HEK293 (cell line): ENCODE data around the gene ARHGAP42.

Source experiments
- CTCF ChIA-PET: fragments of 350-600 bp; formaldehyde crosslinking; extraction: SDS; loops from one replicate; lab custom pipeline; 2021; ENCODE audit warnings: antibody characterized with exemption; lab: Yijun Ruan, JAX
- POLR2A ChIA-PET: fragments of 300-600 bp; formaldehyde crosslinking; extraction: SDS; loops from one replicate; lab custom pipeline; 2020; ENCODE audit warnings: antibody characterized with exemption, inconsistent platforms; lab: Yijun Ruan, JAX
- H3K27ac ChIP-seq: fragments of 200-500 bp; sonication (Bioruptor generic); 2 replicates; pipeline ENCODE4 v1.5.1; 2014; ENCODE audit warnings: low read depth, low read length, control low read depth, inconsistent platforms; ENCODE audit errors: extremely low read depth
- H3K36me3 ChIP-seq, 2 experiments: fragments of 200-500 bp in 1 of 2; sonication (Bioruptor generic) in 1 of 2; 1 replicate in 1 of 2; 2 replicates in 1 of 2; pipeline ENCODE4 v1.5.1; 2014 to 2017; ENCODE audit warnings: inconsistent platforms in 2 of 2, low read length in 2 of 2; ENCODE audit not compliant: control insufficient read depth in 2 of 2, insufficient read depth in 1 of 2
- H3K4me1 ChIP-seq: fragments of 200-500 bp; sonication (Bioruptor generic); 2 replicates; pipeline ENCODE4 v1.5.1; 2014; ENCODE audit warnings: mild to moderate bottlenecking, low read length, inconsistent platforms; ENCODE audit not compliant: control insufficient read depth, insufficient read depth
- H3K4me3 ChIP-seq: 2 replicates; pipeline ENCODE4 v1.5.1; 2011; ENCODE audit warnings: low read depth, mild to moderate bottlenecking, control low read depth, low read length, moderate library complexity
- H3K9me3 ChIP-seq: fragments of 200-500 bp; sonication (Bioruptor generic); 2 replicates; pipeline ENCODE4 v1.5.1; 2014; ENCODE audit warnings: low read depth, low read length, inconsistent platforms; ENCODE audit not compliant: control insufficient read depth, insufficient read depth
- ZBTB21 ChIP-seq: fragments of 450-650 bp; formaldehyde crosslinking; IDR thresholded peaks from 2 replicates; pipeline ENCODE4 v1.5.1; 2017; ENCODE audit warnings: missing biosample characterization, missing genetic modification characterization
- ZFP37 ChIP-seq: fragments of 450-650 bp; formaldehyde crosslinking; IDR thresholded peaks from 2 replicates; pipeline ENCODE4 v1.5.1; 2016; ENCODE audit warnings: missing biosample characterization, missing genetic modification characterization
- ZNF174 ChIP-seq: fragments of 450-650 bp; formaldehyde crosslinking; IDR thresholded peaks from 2 replicates; pipeline ENCODE4 v1.5.0; 2017; ENCODE audit warnings: missing biosample characterization, mild to moderate bottlenecking, missing genetic modification characterization
- ZNF223 ChIP-seq: fragments of 450-650 bp; formaldehyde crosslinking; IDR thresholded peaks from 2 replicates; pipeline ENCODE4 v1.5.1; 2016; ENCODE audit warnings: missing biosample characterization, missing genetic modification characterization
- ZNF248 ChIP-seq: fragments of 450-650 bp; formaldehyde crosslinking; IDR thresholded peaks from 2 replicates; pipeline ENCODE4 v1.5.1; 2017; ENCODE audit warnings: missing biosample characterization, missing genetic modification characterization
- ZNF488 ChIP-seq: fragments of 450-650 bp; formaldehyde crosslinking; IDR thresholded peaks from 2 replicates; pipeline ENCODE4 v1.5.1; 2016; ENCODE audit warnings: missing biosample characterization, missing genetic modification characterization
- ZNF513 ChIP-seq: fragments of 450-650 bp; IDR thresholded peaks from 2 replicates; pipeline ENCODE4 v1.5.1; 2018; ENCODE audit warnings: missing biosample characterization, missing genetic modification characterization
- ZNF518A ChIP-seq: fragments of 450-650 bp; formaldehyde crosslinking; conservative IDR thresholded peaks from 2 replicates; pipeline ENCODE4 v1.5.1; 2016; ENCODE audit warnings: low read depth, missing biosample characterization, missing genetic modification characterization
- ZNF560 ChIP-seq: fragments of 450-650 bp; formaldehyde crosslinking; IDR thresholded peaks from 2 replicates; pipeline ENCODE4 v1.5.1; 2017; ENCODE audit warnings: missing biosample characterization, missing genetic modification characterization, borderline replicate concordance
- ZNF677 ChIP-seq: fragments of 450-650 bp; IDR thresholded peaks from 2 replicates; pipeline ENCODE4 v1.5.0; 2018; ENCODE audit warnings: missing biosample characterization, mild to moderate bottlenecking, missing genetic modification characterization, moderate library complexity
- ZNF707 ChIP-seq: fragments of 450-650 bp; formaldehyde crosslinking; IDR thresholded peaks from 2 replicates; pipeline ENCODE4 v1.5.1; 2016; ENCODE audit warnings: missing biosample characterization, missing genetic modification characterization
- ZNF777 ChIP-seq: fragments of 450-650 bp; formaldehyde crosslinking; IDR thresholded peaks from 2 replicates; pipeline ENCODE4 v1.5.1; 2017; ENCODE audit warnings: missing biosample characterization, missing genetic modification characterization, borderline replicate concordance
- ZNF792 ChIP-seq: fragments of 450-650 bp; formaldehyde crosslinking; IDR thresholded peaks from 2 replicates; pipeline ENCODE4 v1.5.1; 2016; ENCODE audit warnings: missing biosample characterization, missing genetic modification characterization
- TF ChIP-seq, protein P1 (sequence below): sonication (generic); formaldehyde crosslinking; IDR thresholded peaks from 2 replicates; pipeline ENCODE4 v1.8.1; 2022; ENCODE audit warnings: mild to moderate bottlenecking, moderate library complexity, missing genetic modification reagents
- TF ChIP-seq, protein P2 (sequence below): fragments of 450-650 bp; formaldehyde crosslinking; IDR thresholded peaks from 2 replicates; pipeline ENCODE4 v1.5.1; 2016; ENCODE audit warnings: missing biosample characterization, missing genetic modification characterization, borderline replicate concordance
- TF ChIP-seq, protein P3 (sequence below): fragments of 450-650 bp; formaldehyde crosslinking; IDR thresholded peaks from 2 replicates; pipeline ENCODE4 v1.5.1; 2016; ENCODE audit warnings: missing biosample characterization, missing genetic modification characterization
- TF ChIP-seq, protein P4 (sequence below): fragments of 450-650 bp; formaldehyde crosslinking; IDR thresholded peaks from 2 replicates; pipeline ENCODE4 v1.5.1; 2016; ENCODE audit warnings: missing biosample characterization, missing genetic modification characterization, low read depth

ARHGAP42 gene

DNA sequence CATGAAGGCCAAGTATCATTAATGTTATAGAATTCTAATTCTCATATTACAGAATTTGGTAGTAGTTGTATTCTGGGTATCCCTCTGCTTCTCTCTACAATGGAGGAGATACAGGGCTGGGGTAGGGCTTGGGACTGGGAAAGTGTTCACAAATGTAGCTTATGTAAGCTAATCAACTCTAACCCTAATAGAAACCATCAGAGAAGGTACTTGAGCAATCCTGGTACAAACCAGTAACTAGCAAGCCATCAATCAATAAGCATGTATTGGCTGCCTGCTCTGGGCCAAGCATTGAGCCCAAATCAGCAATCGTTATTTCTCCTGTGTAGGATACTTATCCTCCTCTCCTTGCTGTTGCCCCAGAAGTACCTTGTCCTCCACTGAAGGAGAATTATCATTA lies 268.2 kb downstream of the ARHGAP42 start (continued):
- no peak for TF ChIP-seq ZNF518A (tag by site-specific recombination)
- TF ChIP-seq, protein P1, sequence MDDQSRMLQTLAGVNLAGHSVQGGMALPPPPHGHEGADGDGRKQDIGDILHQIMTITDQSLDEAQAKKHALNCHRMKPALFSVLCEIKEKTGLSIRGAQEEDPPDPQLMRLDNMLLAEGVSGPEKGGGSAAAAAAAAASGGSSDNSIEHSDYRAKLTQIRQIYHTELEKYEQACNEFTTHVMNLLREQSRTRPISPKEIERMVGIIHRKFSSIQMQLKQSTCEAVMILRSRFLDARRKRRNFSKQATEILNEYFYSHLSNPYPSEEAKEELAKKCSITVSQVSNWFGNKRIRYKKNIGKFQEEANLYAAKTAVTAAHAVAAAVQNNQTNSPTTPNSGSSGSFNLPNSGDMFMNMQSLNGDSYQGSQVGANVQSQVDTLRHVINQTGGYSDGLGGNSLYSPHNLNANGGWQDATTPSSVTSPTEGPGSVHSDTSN (CRISPR knock-in tag): no peak

GRCh38 chr11:100956351-100956750 lies 269.3 kb downstream of the ARHGAP42 start:
- CTCF ChIA-PET: no interaction called here
- no peak overlapping the region for H3K4me3 ChIP-seq
- no peaks in the 10 kb centered on the region for H3K36me3 ChIP-seq
- POLR2A ChIA-PET: no interaction called here
- H3K4me1 ChIP-seq: no peaks in the 10 kb centered on the region
- H3K27ac ChIP-seq: no peak overlapping the region
- H3K9me3 ChIP-seq: no peaks in the 10 kb centered on the region
- TF ChIP-seq, protein P2, sequence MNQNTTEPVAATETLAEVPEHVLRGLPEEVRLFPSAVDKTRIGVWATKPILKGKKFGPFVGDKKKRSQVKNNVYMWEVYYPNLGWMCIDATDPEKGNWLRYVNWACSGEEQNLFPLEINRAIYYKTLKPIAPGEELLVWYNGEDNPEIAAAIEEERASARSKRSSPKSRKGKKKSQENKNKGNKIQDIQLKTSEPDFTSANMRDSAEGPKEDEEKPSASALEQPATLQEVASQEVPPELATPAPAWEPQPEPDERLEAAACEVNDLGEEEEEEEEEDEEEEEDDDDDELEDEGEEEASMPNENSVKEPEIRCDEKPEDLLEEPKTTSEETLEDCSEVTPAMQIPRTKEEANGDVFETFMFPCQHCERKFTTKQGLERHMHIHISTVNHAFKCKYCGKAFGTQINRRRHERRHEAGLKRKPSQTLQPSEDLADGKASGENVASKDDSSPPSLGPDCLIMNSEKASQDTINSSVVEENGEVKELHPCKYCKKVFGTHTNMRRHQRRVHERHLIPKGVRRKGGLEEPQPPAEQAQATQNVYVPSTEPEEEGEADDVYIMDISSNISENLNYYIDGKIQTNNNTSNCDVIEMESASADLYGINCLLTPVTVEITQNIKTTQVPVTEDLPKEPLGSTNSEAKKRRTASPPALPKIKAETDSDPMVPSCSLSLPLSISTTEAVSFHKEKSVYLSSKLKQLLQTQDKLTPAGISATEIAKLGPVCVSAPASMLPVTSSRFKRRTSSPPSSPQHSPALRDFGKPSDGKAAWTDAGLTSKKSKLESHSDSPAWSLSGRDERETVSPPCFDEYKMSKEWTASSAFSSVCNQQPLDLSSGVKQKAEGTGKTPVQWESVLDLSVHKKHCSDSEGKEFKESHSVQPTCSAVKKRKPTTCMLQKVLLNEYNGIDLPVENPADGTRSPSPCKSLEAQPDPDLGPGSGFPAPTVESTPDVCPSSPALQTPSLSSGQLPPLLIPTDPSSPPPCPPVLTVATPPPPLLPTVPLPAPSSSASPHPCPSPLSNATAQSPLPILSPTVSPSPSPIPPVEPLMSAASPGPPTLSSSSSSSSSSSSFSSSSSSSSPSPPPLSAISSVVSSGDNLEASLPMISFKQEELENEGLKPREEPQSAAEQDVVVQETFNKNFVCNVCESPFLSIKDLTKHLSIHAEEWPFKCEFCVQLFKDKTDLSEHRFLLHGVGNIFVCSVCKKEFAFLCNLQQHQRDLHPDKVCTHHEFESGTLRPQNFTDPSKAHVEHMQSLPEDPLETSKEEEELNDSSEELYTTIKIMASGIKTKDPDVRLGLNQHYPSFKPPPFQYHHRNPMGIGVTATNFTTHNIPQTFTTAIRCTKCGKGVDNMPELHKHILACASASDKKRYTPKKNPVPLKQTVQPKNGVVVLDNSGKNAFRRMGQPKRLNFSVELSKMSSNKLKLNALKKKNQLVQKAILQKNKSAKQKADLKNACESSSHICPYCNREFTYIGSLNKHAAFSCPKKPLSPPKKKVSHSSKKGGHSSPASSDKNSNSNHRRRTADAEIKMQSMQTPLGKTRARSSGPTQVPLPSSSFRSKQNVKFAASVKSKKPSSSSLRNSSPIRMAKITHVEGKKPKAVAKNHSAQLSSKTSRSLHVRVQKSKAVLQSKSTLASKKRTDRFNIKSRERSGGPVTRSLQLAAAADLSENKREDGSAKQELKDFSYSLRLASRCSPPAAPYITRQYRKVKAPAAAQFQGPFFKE (tag by site-specific recombination): no peak
- no peak for TF ChIP-seq ZBTB21 (tag by site-specific recombination)
- no peak for TF ChIP-seq ZNF513
- no peak for TF ChIP-seq ZNF174 (tag by site-specific recombination)
- no peak for TF ChIP-seq ZNF777
- no peak for TF ChIP-seq ZFP37 (tag by site-specific recombination)
- TF ChIP-seq ZNF677: no peak
- TF ChIP-seq ZNF707: no peak
- TF ChIP-seq ZNF223 (tag by site-specific recombination): no peak
- TF ChIP-seq, protein P3, sequence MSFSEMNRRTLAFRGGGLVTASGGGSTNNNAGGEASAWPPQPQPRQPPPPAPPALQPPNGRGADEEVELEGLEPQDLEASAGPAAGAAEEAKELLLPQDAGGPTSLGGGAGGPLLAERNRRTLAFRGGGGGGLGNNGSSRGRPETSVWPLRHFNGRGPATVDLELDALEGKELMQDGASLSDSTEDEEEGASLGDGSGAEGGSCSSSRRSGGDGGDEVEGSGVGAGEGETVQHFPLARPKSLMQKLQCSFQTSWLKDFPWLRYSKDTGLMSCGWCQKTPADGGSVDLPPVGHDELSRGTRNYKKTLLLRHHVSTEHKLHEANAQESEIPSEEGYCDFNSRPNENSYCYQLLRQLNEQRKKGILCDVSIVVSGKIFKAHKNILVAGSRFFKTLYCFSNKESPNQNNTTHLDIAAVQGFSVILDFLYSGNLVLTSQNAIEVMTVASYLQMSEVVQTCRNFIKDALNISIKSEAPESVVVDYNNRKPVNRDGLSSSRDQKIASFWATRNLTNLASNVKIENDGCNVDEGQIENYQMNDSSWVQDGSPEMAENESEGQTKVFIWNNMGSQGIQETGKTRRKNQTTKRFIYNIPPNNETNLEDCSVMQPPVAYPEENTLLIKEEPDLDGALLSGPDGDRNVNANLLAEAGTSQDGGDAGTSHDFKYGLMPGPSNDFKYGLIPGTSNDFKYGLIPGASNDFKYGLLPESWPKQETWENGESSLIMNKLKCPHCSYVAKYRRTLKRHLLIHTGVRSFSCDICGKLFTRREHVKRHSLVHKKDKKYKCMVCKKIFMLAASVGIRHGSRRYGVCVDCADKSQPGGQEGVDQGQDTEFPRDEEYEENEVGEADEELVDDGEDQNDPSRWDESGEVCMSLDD (tag by site-specific recombination): no peak
- no peak for TF ChIP-seq ZNF488 (tag by site-specific recombination)
- no peak for TF ChIP-seq ZNF560 (tag by site-specific recombination)
- TF ChIP-seq, protein P4, sequence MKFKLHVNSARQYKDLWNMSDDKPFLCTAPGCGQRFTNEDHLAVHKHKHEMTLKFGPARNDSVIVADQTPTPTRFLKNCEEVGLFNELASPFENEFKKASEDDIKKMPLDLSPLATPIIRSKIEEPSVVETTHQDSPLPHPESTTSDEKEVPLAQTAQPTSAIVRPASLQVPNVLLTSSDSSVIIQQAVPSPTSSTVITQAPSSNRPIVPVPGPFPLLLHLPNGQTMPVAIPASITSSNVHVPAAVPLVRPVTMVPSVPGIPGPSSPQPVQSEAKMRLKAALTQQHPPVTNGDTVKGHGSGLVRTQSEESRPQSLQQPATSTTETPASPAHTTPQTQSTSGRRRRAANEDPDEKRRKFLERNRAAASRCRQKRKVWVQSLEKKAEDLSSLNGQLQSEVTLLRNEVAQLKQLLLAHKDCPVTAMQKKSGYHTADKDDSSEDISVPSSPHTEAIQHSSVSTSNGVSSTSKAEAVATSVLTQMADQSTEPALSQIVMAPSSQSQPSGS (tag by site-specific recombination): no peak
- TF ChIP-seq ZNF248 (tag by site-specific recombination): no peak
- no peak for TF ChIP-seq ZNF792 (tag by site-specific recombination)
